HG02798 (cell line): Measurements from ENCODE around the gene C2orf81.
A peak's percentile ranks its signal among the peaks of the same experiment; 100 is the strongest.

ENCODE experiments used
- ATAC-seq: cut with Tn5 transposase; IDR thresholded peaks from one replicate; pipeline ENCODE4 v1.9.1; 2021; ENCODE audit warnings: mild to moderate bottlenecking; ENCODE audit not compliant: unreplicated experiment, poor library complexity

Gene C2orf81

GRCh38 chr2:74393525-74393924 is 27.9 kb downstream of the C2orf81 start:
- no peak for ATAC-seq

DNA sequence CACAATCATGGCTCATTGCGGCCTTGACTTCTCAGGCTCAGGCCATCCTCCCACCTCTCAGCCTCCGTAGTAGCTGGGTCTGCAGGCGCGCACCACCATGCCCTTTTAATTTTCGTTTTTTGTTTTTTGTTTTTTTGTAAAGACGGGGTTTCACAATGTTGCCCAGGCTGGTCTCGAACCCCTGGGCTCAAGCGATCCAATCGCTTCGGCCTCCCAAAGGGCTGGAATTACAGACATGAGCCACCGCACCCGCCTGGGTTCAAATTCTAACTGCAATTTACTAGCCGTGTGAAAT is 29.0 kb downstream of the C2orf81 start:
- ATAC-seq, result no peak

DNA sequence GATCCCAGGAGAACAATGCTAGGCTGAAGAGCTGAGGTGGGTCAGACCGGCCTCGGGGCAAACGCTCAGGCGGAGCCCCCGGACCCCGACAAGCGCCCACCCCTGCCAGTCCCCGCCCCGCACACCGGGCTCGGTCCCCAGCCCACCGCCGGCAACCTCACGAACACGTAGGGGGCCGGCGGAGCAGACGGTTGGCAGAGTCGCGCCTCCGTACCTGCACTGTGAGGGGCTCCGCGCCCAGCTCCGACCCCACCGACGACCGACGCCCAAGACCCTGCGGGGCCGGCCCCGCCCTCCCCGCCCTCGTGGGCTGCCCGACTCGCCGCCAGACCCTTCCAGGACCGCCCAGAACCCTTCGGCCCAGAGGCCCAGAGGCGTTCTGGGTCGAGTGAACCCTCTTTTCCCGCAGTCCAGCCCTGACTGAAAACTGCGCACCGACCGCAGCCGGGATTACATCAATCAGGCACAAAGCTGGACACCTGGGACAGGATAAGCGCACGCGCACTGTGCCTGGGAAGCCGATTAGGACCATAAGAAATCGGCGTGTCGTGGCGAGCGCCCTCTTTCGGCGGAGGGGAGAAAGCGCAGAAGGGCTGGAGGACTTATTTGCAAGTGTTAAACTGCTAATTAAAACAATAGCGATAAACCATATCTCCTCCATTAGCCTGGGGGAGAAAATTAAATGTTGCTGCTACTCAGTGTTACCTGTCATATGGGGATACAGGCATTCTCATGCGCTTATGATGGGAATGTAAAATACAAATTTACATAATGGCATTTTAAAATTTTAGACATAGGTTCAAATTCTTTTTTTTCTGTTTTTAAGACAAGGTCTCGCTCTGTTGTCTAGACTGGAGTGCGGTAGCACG is 29.6 kb downstream of the C2orf81 start:
- peak; percentile 78 for ATAC-seq

- ATAC-seq, result no peak
These were observed 30.2 kb downstream of the C2orf81 start for GRCh38 chr2:74391209-74391579.

GRCh38 chr2:74390606-74391005 is 30.8 kb downstream of the C2orf81 start:
- ATAC-seq, result no peak

DNA sequence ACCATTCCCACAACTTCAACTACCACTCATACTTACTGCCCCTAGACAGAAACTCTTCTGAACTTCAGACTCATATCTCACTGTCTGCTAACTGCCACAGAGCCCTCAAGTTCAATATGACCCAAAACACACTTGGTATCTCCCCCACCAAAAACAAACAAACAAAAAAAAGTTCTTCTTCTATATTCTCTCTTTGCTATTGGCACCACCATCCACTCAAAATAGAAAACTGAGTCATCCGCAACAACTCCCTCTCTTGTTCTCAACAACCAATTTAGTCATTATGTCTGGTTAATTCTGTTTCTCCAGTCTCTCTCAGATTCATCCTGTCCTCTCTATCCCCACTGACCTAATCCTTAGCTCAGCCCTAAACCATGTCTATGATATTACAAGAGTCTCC is 34.1 kb downstream of the C2orf81 start:
- no peak for ATAC-seq

GRCh38 chr2:74385396-74385795 is 36.0 kb downstream of the C2orf81 start:
- no peak for ATAC-seq

DNA sequence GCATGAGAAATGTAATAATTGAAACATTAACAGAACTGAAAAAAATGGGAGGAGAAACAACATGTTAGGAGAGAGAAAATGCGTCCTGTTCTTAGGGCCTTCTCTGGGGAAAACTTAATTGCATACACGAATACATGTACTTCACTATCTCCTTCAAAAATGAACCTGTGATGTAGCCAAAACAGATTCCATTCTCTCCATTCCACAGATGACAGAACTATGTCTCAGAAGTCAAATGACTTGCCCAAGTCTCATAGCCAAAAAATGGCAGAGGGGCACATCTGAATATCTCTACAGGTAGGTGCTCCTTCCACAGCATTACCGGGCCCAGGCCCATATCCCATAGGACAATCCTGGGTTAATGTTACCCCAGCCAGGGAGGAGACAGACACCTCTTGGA is 37.4 kb downstream of the C2orf81 start:
- ATAC-seq, result no peak

DNA sequence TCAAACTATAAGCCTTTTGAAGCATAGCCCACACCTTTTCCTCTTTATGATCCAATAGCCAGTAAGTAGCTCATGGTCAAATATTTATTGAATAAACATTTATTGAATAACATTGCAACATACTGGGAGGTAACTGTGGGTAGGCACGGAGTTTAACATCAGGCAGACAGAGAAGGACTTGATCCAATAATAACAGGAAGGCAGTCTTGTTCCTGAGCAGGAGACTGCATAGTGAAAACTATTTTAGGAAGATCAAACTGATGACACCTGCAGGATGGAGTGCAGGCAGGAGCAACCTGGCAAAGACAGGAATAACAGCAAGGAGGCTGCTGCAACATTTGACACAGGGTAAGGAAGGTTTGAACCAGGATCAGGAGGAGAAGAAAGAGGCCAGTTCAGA is 38.2 kb downstream of the C2orf81 start:
- no peak for ATAC-seq

DNA sequence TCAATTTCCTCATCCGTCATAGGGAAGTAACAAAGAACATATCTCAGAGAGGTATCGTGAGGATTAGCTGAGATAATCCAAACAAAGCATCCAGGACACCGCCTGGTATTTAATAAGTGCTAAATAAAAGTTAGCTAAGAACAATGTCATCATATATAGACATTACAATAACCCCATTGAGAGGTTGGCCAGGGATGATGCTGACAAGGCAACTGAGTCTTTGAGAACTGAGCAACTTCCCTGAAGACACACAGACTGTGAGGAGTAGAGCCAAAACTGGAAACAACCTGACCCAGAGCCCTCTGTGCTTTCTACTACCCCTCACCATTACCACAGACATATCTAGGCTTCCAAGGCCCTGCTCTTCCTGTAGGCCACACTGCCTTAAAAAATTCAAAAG is 39.7 kb downstream of the C2orf81 start:
- no peak for ATAC-seq

- peak; percentile 64 for ATAC-seq
These were observed 41.3 kb downstream of the C2orf81 start, which contains the start of gene DCTN1 for GRCh38 chr2:74379851-74380789. TSS of gene DCTN1 (minus strand) at chr2:74380311. CDS start at chr2:74380037, 274 bp downstream.

DNA sequence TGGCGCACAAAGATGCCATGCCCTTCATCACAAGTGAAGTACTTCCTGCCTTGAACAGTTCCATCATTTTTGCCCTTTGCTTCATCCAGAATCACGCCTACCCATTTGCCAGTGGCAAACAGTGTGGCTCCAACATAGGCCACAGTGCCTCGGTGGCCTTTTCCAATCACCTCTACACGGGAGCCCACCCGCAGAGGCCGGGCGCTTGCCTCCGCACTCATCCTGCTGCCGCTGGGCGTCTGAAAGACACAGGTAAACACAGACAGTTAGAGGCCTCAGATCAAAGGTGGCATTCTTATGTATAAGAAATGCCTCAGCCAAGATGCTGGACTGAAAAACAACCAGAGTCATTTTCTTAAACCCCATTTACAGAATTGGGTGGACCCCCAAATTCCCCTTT is 43.4 kb downstream of the C2orf81 start:
- ATAC-seq, result no peak

GRCh38 chr2:74375838-74376237 is 45.6 kb downstream of the C2orf81 start:
- ATAC-seq, result no peak

DNA sequence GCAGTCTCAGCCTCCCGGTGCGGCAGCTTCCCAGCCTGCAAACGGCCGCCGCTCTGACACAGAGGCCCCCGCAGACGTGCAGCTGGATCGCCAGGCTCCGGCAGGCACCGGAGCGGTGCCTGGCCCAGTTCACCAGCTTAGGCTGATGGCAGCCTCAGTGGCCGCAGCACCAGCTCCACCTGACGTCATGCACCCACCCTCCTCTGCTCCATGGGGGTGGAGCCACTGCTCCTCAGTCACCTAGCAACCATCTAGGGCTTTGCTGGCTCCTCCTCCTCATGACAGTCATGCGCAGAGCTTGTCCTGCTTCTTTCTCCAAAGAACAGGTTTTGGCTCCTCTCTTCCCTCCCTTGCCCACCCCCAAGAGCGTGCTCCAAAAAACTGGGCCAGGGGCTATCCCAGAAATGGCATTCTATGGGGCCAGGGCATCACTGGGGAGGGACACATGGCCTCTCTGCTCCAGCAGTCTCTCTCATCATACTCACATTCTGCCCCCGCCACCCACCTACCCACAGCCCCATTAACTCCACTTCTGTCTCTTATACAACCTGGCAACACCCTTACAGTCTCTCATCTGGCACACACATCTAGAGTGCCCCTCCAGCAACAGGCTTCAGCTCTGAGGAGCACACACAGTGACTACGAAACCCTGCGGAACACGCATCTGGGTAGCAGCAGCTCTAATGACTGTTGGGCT is 46.8 kb downstream of the C2orf81 start:
- ATAC-seq, result no peak

- no peak for ATAC-seq
These were observed 47.4 kb downstream of the C2orf81 start for GRCh38 chr2:74373985-74374384.

- ATAC-seq, result no peak
These were observed 48.2 kb downstream of the C2orf81 start for GRCh38 chr2:74373221-74373676.

DNA sequence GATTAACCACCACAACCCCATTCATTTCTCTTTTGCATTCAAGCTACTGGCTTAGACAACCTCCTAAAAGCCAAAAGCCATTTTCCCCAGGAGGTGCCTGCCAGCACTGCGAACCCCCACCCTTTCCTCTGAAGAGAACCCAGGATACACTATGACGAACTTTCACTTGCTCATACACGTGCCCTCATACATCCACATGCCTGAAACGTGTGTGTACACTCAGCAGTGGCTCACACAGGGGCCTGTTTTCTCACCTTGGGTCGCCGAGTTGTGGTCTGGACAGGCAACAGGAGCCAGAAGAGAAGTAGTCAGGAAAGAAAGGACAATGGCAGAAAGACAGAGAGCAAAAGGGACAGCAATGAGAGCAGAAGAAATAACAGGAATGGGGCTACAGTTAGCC is 48.7 kb downstream of the C2orf81 start:
- no peak for ATAC-seq

DNA sequence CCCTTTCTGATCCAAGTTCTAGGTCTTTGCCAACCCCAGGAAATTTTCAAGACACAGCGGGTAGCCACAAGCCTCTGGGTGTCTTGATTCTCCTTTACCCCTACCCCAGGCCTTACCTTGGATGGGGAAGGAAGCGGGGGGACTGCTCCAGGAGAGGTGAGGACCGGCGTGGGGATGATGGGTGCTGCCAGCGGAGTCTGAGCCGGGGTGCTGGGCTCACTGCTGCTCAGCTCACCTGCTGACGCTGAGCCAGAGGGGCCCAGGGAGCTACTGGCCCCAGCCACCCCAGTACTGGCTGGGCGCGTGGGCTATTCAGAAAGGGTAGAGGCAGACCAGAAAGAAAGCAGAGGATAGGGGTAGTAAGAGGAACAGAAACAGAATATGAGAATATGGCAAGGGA is 50.0 kb downstream of the C2orf81 start:
- ATAC-seq, result no peak

DNA sequence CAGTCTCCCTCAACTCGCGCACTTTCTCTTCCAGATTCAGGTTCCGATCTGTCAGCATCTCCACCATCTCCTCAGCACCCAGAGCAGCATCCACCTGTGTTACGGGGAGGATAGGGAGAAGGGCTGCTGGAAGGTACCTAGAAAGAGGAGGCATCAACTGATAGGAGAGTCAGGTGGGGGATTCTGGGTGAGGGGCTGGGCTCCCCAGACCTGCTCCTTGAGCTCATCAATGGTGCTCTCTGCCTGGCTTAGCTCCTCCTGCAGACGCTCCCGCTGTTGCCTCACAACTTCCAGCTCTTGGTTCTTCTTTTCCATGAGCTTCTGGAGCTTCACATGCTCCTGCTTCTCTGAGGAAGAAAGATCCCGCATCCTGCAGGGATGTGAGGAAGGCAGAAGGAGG is 51.4 kb downstream of the C2orf81 start:
- ATAC-seq, result no peak

GRCh38 chr2:74368499-74368898 is 52.9 kb downstream of the C2orf81 start:
- no peak for ATAC-seq

- no peak for ATAC-seq
These were observed 53.6 kb downstream of the C2orf81 start for GRCh38 chr2:74367789-74368188.
